HepG2 (cell line): ENCODE results near the gene COG1. TPM values are rescaled to one million over a fixed set of nuclear protein-coding genes. Genes with fewer than 3 reads are reported as not detected.

Experiments
- ARID5B ChIP-seq: IDR thresholded peaks from 2 replicates; pipeline ENCODE4 v1.4.0; 2020; ENCODE audit warnings: mild to moderate bottlenecking, missing genetic modification reagents
- DMAP1 ChIP-seq: IDR thresholded peaks from 2 replicates; pipeline ENCODE4 v1.6.1; 2016
- EHMT2 ChIP-seq: fragments of 200-600 bp; sonication (generic); IDR thresholded peaks from 2 replicates; pipeline ENCODE4 v1.7.0; 2017; ENCODE audit warnings: antibody characterized with exemption, low read depth, low read length, borderline replicate concordance
- HCFC1 ChIP-seq: fragments of 150-350 bp; IDR thresholded peaks from 2 replicates; pipeline ENCODE4 v1.6.1; 2014; ENCODE audit warnings: low read depth, low read length
- IRF2 ChIP-seq: IDR thresholded peaks from 2 replicates; pipeline ENCODE4 v1.6.1; 2018; ENCODE audit warnings: missing genetic modification reagents, missing compliant biosample characterization
- MIXL1 ChIP-seq: IDR thresholded peaks from 2 replicates; pipeline ENCODE4 v1.6.1; 2016
- PPARG ChIP-seq: conservative IDR thresholded peaks from 2 replicates; pipeline ENCODE4 v1.6.1; 2016; ENCODE audit warnings: missing biosample characterization, missing genetic modification reagents
- PRDM10 ChIP-seq: sonication (generic); formaldehyde crosslinking; IDR thresholded peaks from 2 replicates; pipeline ENCODE4 v1.4.0; 2020; ENCODE audit warnings: low read depth, missing genetic modification reagents
- RCOR2 ChIP-seq: IDR thresholded peaks from 2 replicates; pipeline ENCODE4 v1.6.1; 2016; ENCODE audit warnings: missing biosample characterization, missing genetic modification reagents
- ZC3H4 ChIP-seq: sonication (generic); formaldehyde crosslinking; IDR thresholded peaks from 2 replicates; pipeline ENCODE4 v1.4.0; 2020; ENCODE audit warnings: missing genetic modification reagents, borderline replicate concordance
- ZNF235 ChIP-seq: sonication (generic); formaldehyde crosslinking; IDR thresholded peaks from 2 replicates; pipeline ENCODE4 v1.8.1; 2023; ENCODE audit warnings: mild to moderate bottlenecking, missing genetic modification reagents, borderline replicate concordance
- ZNF256 ChIP-seq: sonication (generic); formaldehyde crosslinking; conservative IDR thresholded peaks from 2 replicates; pipeline ENCODE4 v1.4.0; 2020; ENCODE audit warnings: missing genetic modification reagents
- ZNF431 ChIP-seq: sonication (generic); formaldehyde crosslinking; IDR thresholded peaks from 2 replicates; pipeline ENCODE4 v1.9.0; 2022; ENCODE audit warnings: missing genetic modification reagents, low read depth, mild to moderate bottlenecking, borderline replicate concordance
- ZNF44 ChIP-seq: sonication (generic); formaldehyde crosslinking; IDR thresholded peaks from 2 replicates; pipeline ENCODE4 v1.5.1; 2020; ENCODE audit warnings: mild to moderate bottlenecking, missing genetic modification reagents
- ZNF468 ChIP-seq: sonication (generic); formaldehyde crosslinking; IDR thresholded peaks from 2 replicates; pipeline ENCODE4 v1.8.0; 2022; ENCODE audit warnings: mild to moderate bottlenecking, moderate library complexity, missing genetic modification reagents
- ZNF572 ChIP-seq: sonication (generic); formaldehyde crosslinking; IDR thresholded peaks from 2 replicates; pipeline ENCODE4 v1.5.1; 2020; ENCODE audit warnings: mild to moderate bottlenecking, missing genetic modification reagents
- ZNF777 ChIP-seq: sonication (generic); formaldehyde crosslinking; IDR thresholded peaks from 2 replicates; pipeline ENCODE4 v1.4.0; 2020; ENCODE audit warnings: missing genetic modification reagents
- polyA plus RNA-seq, 8 experiments: library from polyadenylated mRNA; depleted of rRNA in 3 of 8; stranded (reverse) in 7 of 8; unstranded in 1 of 8; fragments of >200 nt; fragmentation: Illumina TruSeq in 4 of 8; extraction: Trizol in 4 of 8; gene quantifications; 2 replicates each; pipeline versions ENCODE4 v1.2.1 to v1.2.3, GENCODE V29; 2011 to 2016; ENCODE audit warnings: low read depth in 4 of 8, missing spikeins in 1 of 8, mixed read lengths in 1 of 8; ENCODE audit not compliant: insufficient read depth in 1 of 8
- total RNA-seq, 5 experiments: library from RNA; depleted of rRNA; stranded (reverse); fragments of >200 nt; fragmentation: Illumina TruSeq; extraction: Trizol; gene quantifications; 2 replicates each; pipeline ENCODE4 v1.2.3, GENCODE V29; 2016; ENCODE audit warnings: low read depth in 1 of 5
- TF ChIP-seq, protein P1 (sequence below): IDR thresholded peaks from 2 replicates; pipeline ENCODE4 v1.6.1; 2016

Gene COG1
- total and polyA plus RNA-seq, 2 of the 13 experiments (the other 11 are each of a cell fraction or from before 2014, with no cell fraction given) = 36.6 to 39.7 TPM

DNA sequence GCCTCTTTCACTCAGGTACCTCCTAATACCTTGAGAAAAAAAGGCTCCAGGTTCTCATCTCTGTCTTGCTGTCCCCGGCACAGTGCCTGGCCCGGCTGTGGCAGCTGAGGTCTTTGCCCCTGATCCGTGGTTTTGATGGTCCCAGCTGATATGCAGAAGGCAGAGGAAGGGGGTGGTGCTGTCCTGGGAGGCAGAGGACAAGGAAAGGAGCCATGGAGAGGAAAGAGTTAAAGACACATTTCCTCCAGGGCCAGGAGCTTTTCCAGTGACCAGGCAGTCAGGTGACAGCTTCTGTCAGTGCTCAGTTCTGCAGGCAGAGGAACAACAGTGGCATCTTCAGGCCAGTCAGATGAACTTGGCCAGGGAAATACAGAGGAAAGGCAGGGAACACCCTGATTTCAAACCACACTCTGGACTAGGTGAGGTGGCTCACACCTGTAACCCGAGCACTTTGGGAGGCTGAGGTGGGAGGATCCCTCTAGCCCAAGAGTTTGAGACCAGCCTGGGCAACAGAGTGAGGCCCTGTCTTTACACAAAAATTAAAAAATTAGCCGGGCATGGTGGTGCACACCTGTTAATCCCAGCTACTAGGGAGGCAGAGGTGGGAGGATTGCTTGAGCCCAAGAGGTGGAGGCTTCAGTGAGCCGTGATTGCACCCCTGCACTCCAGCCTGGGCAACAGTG lies 3.3 kb upstream of the COG1 start (continued):
- TF ChIP-seq ZC3H4 (no peak; the same call in 1 of the 2 replicates), ZNF44 (0 out of 2 replicates have a peak, but pooled peaks have one; percentile 31), DMAP1 (CRISPR knock-in tag) (no peak), ZNF777 (no peak), PRDM10 (CRISPR knock-in tag) (no peak), PPARG (CRISPR knock-in tag) (peak; percentile 64), EHMT2 (no peak), ZNF468 (CRISPR knock-in tag) (no peak), ZNF572 (CRISPR knock-in tag) (no peak), RCOR2 (CRISPR knock-in tag) (no peak), ARID5B (CRISPR knock-in tag) (peak; percentile 58), MIXL1 (peak; percentile 28; the same call in 1 of the 2 replicates), IRF2 (CRISPR knock-in tag) (peak; percentile 77; the same call in 1 of the 2 replicates), ZNF256 (no peak), ZNF235 (no peak), ZNF431 (CRISPR knock-in tag) (no peak), HCFC1 (no peak)
- TF ChIP-seq, protein P1, sequence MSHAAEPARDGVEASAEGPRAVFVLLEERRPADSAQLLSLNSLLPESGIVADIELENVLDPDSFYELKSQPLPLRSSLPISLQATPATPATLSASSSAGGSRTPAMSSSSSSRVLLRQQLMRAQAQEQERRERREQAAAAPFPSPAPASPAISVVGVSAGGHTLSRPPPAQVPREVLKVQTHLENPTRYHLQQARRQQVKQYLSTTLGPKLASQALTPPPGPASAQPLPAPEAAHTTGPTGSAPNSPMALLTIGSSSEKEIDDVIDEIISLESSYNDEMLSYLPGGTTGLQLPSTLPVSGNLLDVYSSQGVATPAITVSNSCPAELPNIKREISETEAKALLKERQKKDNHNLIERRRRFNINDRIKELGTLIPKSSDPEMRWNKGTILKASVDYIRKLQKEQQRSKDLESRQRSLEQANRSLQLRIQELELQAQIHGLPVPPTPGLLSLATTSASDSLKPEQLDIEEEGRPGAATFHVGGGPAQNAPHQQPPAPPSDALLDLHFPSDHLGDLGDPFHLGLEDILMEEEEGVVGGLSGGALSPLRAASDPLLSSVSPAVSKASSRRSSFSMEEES (CRISPR knock-in tag) = peak; percentile 99
